H1 (cell line): Measurements from ENCODE around the gene ZSCAN1. TPM values are rescaled to one million over a fixed set of nuclear protein-coding genes. Genes with fewer than 3 reads are reported as not detected.

Source experiments
- CTCF ChIA-PET: fragments of 300-600 bp; sonication (Branson Sonifier 250); formaldehyde crosslinking; loops from one replicate; lab custom pipeline; 2021; ENCODE audit not compliant: partially characterized antibody; lab: Charles Lee
- POLR2A ChIA-PET: fragments of 300-600 bp; sonication (Branson Sonifier 250); formaldehyde crosslinking; loops from one replicate; lab custom pipeline; 2021; ENCODE audit warnings: inconsistent platforms; ENCODE audit not compliant: partially characterized antibody; lab: Charles Lee
- DNase-seq, 2 experiments: peaks; one replicate each; pipeline versions ENCODE4 v3.0.0 to v3.0.0-alpha.2; 2010 to 2022; ENCODE audit warnings: low spot score in 2 of 2, low read depth in 1 of 2, mixed read lengths in 1 of 2
- FAIRE-seq: peaks from 2 replicates; lab custom pipeline; 2011; peaks lifted over from hg19 to GRCh38; lab: Jason Lieb, UNC
- H2AFZ ChIP-seq: 2 replicates; pipeline ENCODE4 v1.8.1; 2012; ENCODE audit warnings: low read length, inconsistent platforms
- H2AK5ac ChIP-seq: 2 replicates; pipeline ENCODE4 v1.6.1; 2013; ENCODE audit warnings: low read depth, low read length
- H2BK120ac ChIP-seq: replicated peaks from 2 replicates; pipeline ENCODE3; 2013; ENCODE audit warnings: low read depth, low read length, inconsistent platforms
- H2BK12ac ChIP-seq: 2 replicates; pipeline ENCODE4 v1.6.1; 2013; ENCODE audit warnings: low read depth, low read length
- H2BK15ac ChIP-seq: 2 replicates; pipeline ENCODE4 v1.6.1; 2013; ENCODE audit warnings: low read length
- H2BK20ac ChIP-seq: 2 replicates; pipeline ENCODE4 v1.6.1; 2013; ENCODE audit warnings: low read length
- H2BK5ac ChIP-seq: 2 replicates; pipeline ENCODE4 v1.6.1; 2013; ENCODE audit warnings: low read depth, low read length
- H3K14ac ChIP-seq: 2 replicates; pipeline ENCODE4 v1.6.1; 2013; ENCODE audit warnings: inconsistent platforms; ENCODE audit not compliant: insufficient read length
- H3K18ac ChIP-seq: 2 replicates; pipeline ENCODE4 v1.6.1; 2013; ENCODE audit warnings: low read length; ENCODE audit errors: extremely low read depth
- H3K23ac ChIP-seq: 2 replicates; pipeline ENCODE4 v1.6.1; 2013; ENCODE audit warnings: inconsistent platforms; ENCODE audit not compliant: insufficient read length
- H3K23me2 ChIP-seq: 2 replicates; pipeline ENCODE4 v1.6.1; 2013; ENCODE audit warnings: low read depth, low read length
- H3K27ac ChIP-seq: 2 replicates; pipeline ENCODE4 v1.6.1; 2011; ENCODE audit warnings: low read depth, low read length, inconsistent platforms
- H3K27me3 ChIP-seq, 4 experiments: replicated peaks in 1 of 4; 1 replicate in 1 of 4; 2 replicates in 3 of 4; pipeline versions ENCODE4 v1.6.1 to v1.8.1; 2011 to 2013; ENCODE audit warnings: low read length in 3 of 4, mild to moderate bottlenecking in 3 of 4, inconsistent platforms in 2 of 4, mixed read lengths in 2 of 4, moderate library complexity in 1 of 4; ENCODE audit not compliant: control insufficient read depth in 3 of 4, insufficient read depth in 3 of 4; ENCODE audit errors: extremely low read depth in 1 of 4
- H3K36me3 ChIP-seq, 4 experiments: 2 replicates each; pipeline versions ENCODE4 v1.6.1 to v1.8.1; 2011 to 2013; ENCODE audit warnings: mild to moderate bottlenecking in 4 of 4, low read length in 3 of 4, moderate library complexity in 2 of 4, control low read depth in 1 of 4, inconsistent platforms in 1 of 4; ENCODE audit not compliant: insufficient read depth in 4 of 4, control insufficient read depth in 2 of 4
- H3K4ac ChIP-seq: replicated peaks from 2 replicates; pipeline ENCODE3; 2013; ENCODE audit warnings: low read length, low read depth, mixed read lengths, inconsistent platforms; ENCODE audit not compliant: insufficient read length
- H3K4me1 ChIP-seq, 4 experiments: replicated peaks in 1 of 4; 1 replicate in 1 of 4; 2 replicates in 3 of 4; pipeline versions ENCODE4 v1.6.1 to v1.8.1; 2011 to 2013; ENCODE audit warnings: low read length in 3 of 4, inconsistent platforms in 2 of 4, mixed read lengths in 1 of 4; ENCODE audit not compliant: insufficient read depth in 4 of 4, control insufficient read depth in 3 of 4
- H3K4me2 ChIP-seq, 2 experiments: 2 replicates each; pipeline versions ENCODE4 v1.6.1 to v1.8.1; 2011 to 2013; ENCODE audit warnings: low read depth in 2 of 2, low read length in 2 of 2, control low read depth in 1 of 2, inconsistent platforms in 1 of 2, mild to moderate bottlenecking in 1 of 2; ENCODE audit not compliant: insufficient read depth in 1 of 2
- H3K4me3 ChIP-seq, 4 experiments: fragments of 200-600, 300-600 bp in 1 of 4; sonication (generic), shearing (Covaris generic), sonication (Bioruptor Twin) in 1 of 4; 2 replicates each; pipeline versions ENCODE4 v1.5.1 to v1.8.1; 2011 to 2016; ENCODE audit warnings: low read length in 4 of 4, low read depth in 3 of 4, control low read depth in 2 of 4, inconsistent platforms in 2 of 4, mild to moderate bottlenecking in 2 of 4, mixed read lengths in 1 of 4, moderate library complexity in 1 of 4; ENCODE audit not compliant: insufficient read depth in 2 of 4; ENCODE audit errors: extremely low read depth in 1 of 4
- H3K56ac ChIP-seq: replicated peaks from 2 replicates; pipeline ENCODE3; 2013; ENCODE audit warnings: low read depth, mild to moderate bottlenecking, mixed read lengths, low read length, inconsistent platforms; ENCODE audit not compliant: insufficient read length
- H3K79me1 ChIP-seq: 2 replicates; pipeline ENCODE4 v1.6.1; 2013; ENCODE audit warnings: low read depth, low read length, control low read depth
- H3K79me2 ChIP-seq, 2 experiments: 2 replicates each; pipeline versions ENCODE4 v1.6.1 to v1.8.1; 2012 to 2013; ENCODE audit warnings: low read length in 2 of 2, mild to moderate bottlenecking in 2 of 2, inconsistent platforms in 1 of 2; ENCODE audit not compliant: insufficient read depth in 2 of 2, control insufficient read depth in 1 of 2
- H3K9ac ChIP-seq, 4 experiments: replicated peaks in 1 of 4; 1 replicate in 1 of 4; 2 replicates in 3 of 4; pipeline versions ENCODE4 v1.6.1 to v1.8.1; 2011 to 2013; ENCODE audit warnings: low read depth in 3 of 4, low read length in 3 of 4, control low read depth in 2 of 4, mild to moderate bottlenecking in 2 of 4, moderate library complexity in 2 of 4, inconsistent platforms in 1 of 4; ENCODE audit errors: extremely low read depth in 1 of 4
- H3K9me3 ChIP-seq, 2 experiments: 2 replicates each; pipeline versions ENCODE4 v1.6.1 to v1.8.1; 2012 to 2013; ENCODE audit warnings: mild to moderate bottlenecking in 2 of 2, moderate library complexity in 2 of 2, control low read depth in 1 of 2, inconsistent platforms in 1 of 2, low read depth in 1 of 2, low read length in 1 of 2, mixed read lengths in 1 of 2; ENCODE audit not compliant: insufficient read depth in 2 of 2
- H4K20me1 ChIP-seq, 2 experiments: replicated peaks in 1 of 2; 2 replicates each; pipeline versions ENCODE3 to v1.8.1; 2011 to 2013; ENCODE audit warnings: inconsistent platforms in 2 of 2, low read length in 2 of 2, mild to moderate bottlenecking in 1 of 2; ENCODE audit not compliant: insufficient read depth in 2 of 2, control insufficient read depth in 1 of 2
- H4K5ac ChIP-seq: 2 replicates; pipeline ENCODE4 v1.6.1; 2013; ENCODE audit warnings: low read length, low read depth, mixed read lengths, inconsistent platforms; ENCODE audit not compliant: insufficient read length
- H4K8ac ChIP-seq: 2 replicates; pipeline ENCODE4 v1.8.0; 2013; ENCODE audit warnings: mild to moderate bottlenecking, moderate library complexity, low read length, inconsistent platforms; ENCODE audit not compliant: insufficient read depth; ENCODE audit errors: extremely low read depth
- H4K91ac ChIP-seq: replicated peaks from 2 replicates; pipeline ENCODE3; 2013; ENCODE audit warnings: low read length, mixed read lengths, inconsistent platforms; ENCODE audit not compliant: insufficient read length
- CTCF ChIP-seq, 3 experiments: IDR thresholded peaks; 1 replicate in 2 of 3; 2 replicates in 1 of 3; pipeline versions ENCODE4 v1.5.1 to v1.6.1; 2011; ENCODE audit warnings: low read length in 3 of 3, mild to moderate bottlenecking in 3 of 3, inconsistent platforms in 2 of 3, low read depth in 1 of 3, moderate library complexity in 1 of 3; ENCODE audit not compliant: insufficient read depth in 1 of 3; ENCODE audit errors: control extremely low read depth in 1 of 3
- EZH2 ChIP-seq: fragments of 200-600 bp; sonication (generic); IDR thresholded peaks from 2 replicates; pipeline ENCODE4 v1.7.1; 2012; ENCODE audit warnings: low read depth, mild to moderate bottlenecking, moderate library complexity, low read length, inconsistent platforms; ENCODE audit not compliant: severe bottlenecking
- HDAC2 ChIP-seq, 2 experiments: fragments of 300-600 bp in 1 of 2; sonication (generic) in 1 of 2; IDR thresholded peaks; 2 replicates each; pipeline ENCODE4 v1.6.1; 2011 to 2012; ENCODE audit warnings: low read depth in 2 of 2, low read length in 2 of 2, mild to moderate bottlenecking in 2 of 2, moderate library complexity in 2 of 2, borderline replicate concordance in 1 of 2, inconsistent platforms in 1 of 2
- MAFK ChIP-seq: IDR thresholded peaks from 2 replicates; pipeline ENCODE4 v1.6.1; 2012; ENCODE audit warnings: low read depth, mild to moderate bottlenecking, improper control_type of control experiment, low read length
- SP4 ChIP-seq: IDR thresholded peaks from 2 replicates; pipeline ENCODE4 v1.6.1; 2012; ENCODE audit warnings: low read length, inconsistent platforms
- SUZ12 ChIP-seq: fragments of 200-600 bp; sonication (generic); IDR thresholded peaks from 2 replicates; pipeline ENCODE4 v1.6.1; 2012; ENCODE audit warnings: mild to moderate bottlenecking, inconsistent platforms, low read length, moderate library complexity, mixed read lengths
- TCF12 ChIP-seq: IDR thresholded peaks from 2 replicates; pipeline ENCODE4 v1.6.1; 2011; ENCODE audit warnings: low read depth, mild to moderate bottlenecking, low read length
- WGBS, 2 experiments: shearing (Covaris generic) in 1 of 2; methylation state at CpG; one replicate each; pipeline versions ENCODE4 v1.1.6 to v1.1.7; 2013 to 2015; ENCODE audit warnings: low lambda C conversion rate in 2 of 2, mixed read lengths in 2 of 2, inconsistent platforms in 1 of 2, low coverage in 1 of 2, missing lambda C conversion rate in 1 of 2; ENCODE audit not compliant: insufficient replicate concordance in 2 of 2, insufficient coverage in 1 of 2, insufficient read length in 1 of 2; ENCODE audit errors: extremely low coverage in 1 of 2, missing lambda C conversion rate in 1 of 2; 5-methylcytosine and 5-hydroxymethylcytosine counted together
- polyA plus RNA-seq, 7 experiments: library from polyadenylated mRNA; depleted of rRNA in 3 of 7; stranded (reverse) in 5 of 7; unstranded in 2 of 7; fragments of >200 nt in 5 of 7; fragments of 200-250 nt in 2 of 7; gene quantifications; 1 replicate in 5 of 7; 2 replicates in 1 of 7; 4 replicates in 1 of 7; pipeline versions ENCODE4 v1.2.1 to v1.2.3, GENCODE V29; 2011 to 2013; ENCODE audit warnings: missing spikeins in 2 of 7, mixed read lengths in 2 of 7
- total RNA-seq: library from RNA; stranded (reverse); fragmentation: NEBNext Ultra II Directional; extraction: Animal tissue kit (Norgen Biotek cat#: 25700); gene quantifications from 2 replicates; pipeline ENCODE4 v1.2.1, GENCODE V29; 2021

The ZSCAN1 gene
- total and polyA plus RNA-seq, 2 of the 8 experiments (the other 6 are each of a cell fraction or from before 2014, with no cell fraction given): 1.2 to 4.3 TPM

GRCh38 chr19:58054901-58055874, 21.4 kb downstream of the ZSCAN1 start:
- Histone ChIP-seq H4K20me1 (no peaks in the 10 kb centered on the region), H3K23ac (no peak overlapping the region), H3K18ac (peak overlapping the region; percentile 78), H2BK5ac (0 out of 2 replicates have a peak overlapping the region, but pooled peaks have one; percentile 9), H2AFZ (no peak overlapping the region), H3K23me2 (peaks cover 3% of the 10 kb centered on the region; the same call in 1 of the 2 replicates), H2BK120ac (peak overlapping the region; percentile 59), H2BK20ac (no peak overlapping the region), H4K8ac (no peak overlapping the region; the same call in none of the 2 replicates), H4K91ac (no peak overlapping the region), H2AK5ac (no peak overlapping the region), H2BK15ac (no peak overlapping the region), H3K4me3 (peak overlapping the region in 2 of 4 experiments; percentile 23 to 44; a peak in 4 of 8 replicates), H3K9ac (no peak overlapping the region; a peak in 1 of 7 replicates), H3K4ac (no peak overlapping the region), H3K27me3 (no peaks in the 10 kb centered on the region), H3K14ac (no peak overlapping the region), H3K27ac (no peak overlapping the region), H3K79me2 (no peaks in the 10 kb centered on the region), H3K79me1 (no peaks in the 10 kb centered on the region), H3K56ac (no peak overlapping the region), H3K4me1 (peaks cover 5 to 21% (median 14%) of the 10 kb centered on the region in 4 experiments), H4K5ac (no peak overlapping the region), H3K36me3 (no peaks in the 10 kb centered on the region), H3K4me2 (peak overlapping the region; percentile 51 to 52), H3K9me3 (peaks cover 20 to 46% of the 10 kb centered on the region in 2 experiments), H2BK12ac (no peak overlapping the region)
- CTCF ChIA-PET: interaction anchor here (0.6 to 6.8 kb wide), 27 partner anchors 9 to 151 kb away, joined by 3 to 113 read pairs (median 4); no protein-coding TSS in a partner anchor
- FAIRE-seq: no peak
- peak in 1 of 2 experiments; percentile 62 for DNase-seq
- WGBS, 2 experiments: 68% methylated on average over 37 of the region's 37 CpGs; no CpG with 5 or more reads in 1 of the 2 experiments
- POLR2A ChIA-PET: interaction anchor here (0.8 to 2.8 kb wide), 22 partner anchors 9 to 391 kb away, joined by 3 to 39 read pairs (median 4); partner anchors contain the start of genes ZNF274, ZNF606 and ZSCAN18
- TF ChIP-seq HDAC2 (IDR thresholded peaks at IDR 0.05; ENCODE audit: borderline replicate concordance in 1 of 2, low read depth in 2 of 2, low read length in 2 of 2) (no peak), SP4 (no peak), EZH2 (no peak), MAFK (no peak), CTCF (IDR thresholded peaks at IDR 0.05; ENCODE audit: control extremely low read depth in 1 of 3, insufficient read depth in 1 of 3, low read depth in 1 of 3, low read length in 3 of 3) (peak in 2 of 3 experiments; percentile 54 to 80; a peak in 3 of 4 replicates), SUZ12 (no peak), TCF12 (no peak)
